Testis (tissue), 3 donors: ENCODE data around the gene BTBD6. TPM values are rescaled to one million over a fixed set of nuclear protein-coding genes. Genes with fewer than 3 reads are reported as not detected.
"Not testable (repeated sequence)": the region's sequence is repeated elsewhere in the genome, so short reads cannot be mapped to it uniquely, and the experiment has no call there.

ENCODE experiments used
- DNase-seq: peaks from one replicate; pipeline ENCODE4 v3.0.0-alpha.2; 2019
- H3K27ac ChIP-seq, 2 donors: fragments of 200-600 bp; sonication (generic); one replicate each; pipeline ENCODE4 v1.5.1; 2019
- H3K27me3 ChIP-seq: fragments of 200-600 bp; sonication (generic); one replicate; pipeline ENCODE4 v1.5.1; 2019
- H3K36me3 ChIP-seq: fragments of 200-600 bp; sonication (generic); one replicate; pipeline ENCODE4 v1.5.1; 2017; ENCODE audit warnings: low read depth; ENCODE audit errors: missing control alignments
- H3K4me1 ChIP-seq: fragments of 200-600 bp; sonication (generic); one replicate; pipeline ENCODE4 v1.5.1; 2019
- H3K4me3 ChIP-seq, 2 donors: fragments of 200-600 bp; sonication (generic); one replicate each; pipeline ENCODE4 v1.5.1; 2017 to 2019
- H3K9me3 ChIP-seq: fragments of 200-600 bp; sonication (generic); one replicate; pipeline ENCODE4 v1.5.1; 2017
- CTCF ChIP-seq, 3 experiments: fragments of 450-650 bp in 2 of 3; fragments of 200-600 bp in 1 of 3; sonication (generic) in 1 of 3; IDR thresholded peaks; one replicate each; pipeline ENCODE4 v1.5.1; 2016 to 2019; ENCODE audit warnings: antibody characterized with exemption in 3 of 3, mild to moderate bottlenecking in 2 of 3, moderate library complexity in 1 of 3
- POLR2A ChIP-seq: fragments of 450-650 bp; IDR thresholded peaks from one replicate; pipeline ENCODE4 v1.6.1; 2017; ENCODE audit warnings: antibody characterized with exemption, mild to moderate bottlenecking, moderate library complexity
- WGBS, 2 donors: methylation state at CpG; one replicate each; pipeline ENCODE4 v1.1.5; 2018; 5-methylcytosine and 5-hydroxymethylcytosine counted together
- intact Hi-C: fragments of 100-400 bp; cut with DNase I; formaldehyde crosslinking; loops from one replicate; pipeline ENCODE4 v1.15.1; 2023; ENCODE audit warnings: low total_unique reads
- polyA plus RNA-seq: library from polyadenylated mRNA; stranded (reverse); fragments of 350-450 nt; fragmentation: Illumina TruSeq; extraction: RNeasy Lipid Tissue Mini Kit (QIAGEN cat#74804); gene quantifications from one replicate; pipeline ENCODE4 v1.2.3, GENCODE V29; 2014; ENCODE audit warnings: low read depth, low replicate concordance; ENCODE audit not compliant: insufficient read depth
- total RNA-seq, 2 donors: library from RNA; depleted of rRNA; stranded (reverse); fragments of >200 nt; gene quantifications; one replicate each; pipeline ENCODE4 v1.2.3, GENCODE V29; 2016

Gene BTBD6
- total and polyA plus RNA-seq, 3 donors from 2014 or later: 84.1 to 120 (median 97.6) TPM

- Histone ChIP-seq H3K27me3 (no peaks in the 10 kb centered on the region), H3K4me1 (no peaks in the 10 kb centered on the region), H3K9me3 (no peaks in the 10 kb centered on the region), H3K27ac (no peak overlapping the region), H3K4me3 (no peak overlapping the region), H3K36me3 (no peaks in the 10 kb centered on the region)
- intact Hi-C loops: no loop called here
- TF ChIP-seq POLR2A: no peak
- TF ChIP-seq CTCF (IDR thresholded peaks at IDR 0.05): no peak
- DNase-seq: no peak
- WGBS, 2 donors: 88 to 92% methylated on average over 15 of the region's 15 CpGs
Measured at GRCh38 chr14:105272623-105273022, 24.3 kb downstream of the BTBD6 start.

DNA sequence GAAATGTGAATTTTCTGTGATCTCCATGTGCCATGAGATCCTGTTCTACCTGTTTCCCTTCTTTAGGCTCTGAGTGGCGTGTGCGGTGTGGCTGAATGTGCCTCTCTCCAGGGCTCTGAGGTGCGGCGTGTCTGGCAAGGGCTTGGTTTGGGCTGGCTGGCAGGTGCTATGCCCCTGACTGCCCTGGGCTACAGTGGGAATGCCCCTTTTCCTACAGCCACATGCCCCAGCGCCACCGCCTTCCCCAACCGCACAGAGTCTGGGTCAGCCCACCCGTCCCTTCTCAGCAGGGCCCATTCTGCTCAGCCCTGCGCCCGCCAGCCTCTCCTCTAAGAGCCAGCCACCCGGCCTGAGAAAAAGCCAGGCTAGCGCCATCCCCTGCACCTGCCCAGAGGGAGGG lies 24.7 kb downstream of the BTBD6 start:
- Histone ChIP-seq H3K9me3 (no peaks in the 10 kb centered on the region), H3K36me3 (no peaks in the 10 kb centered on the region), H3K27me3 (no peaks in the 10 kb centered on the region), H3K4me1 (no peaks in the 10 kb centered on the region), H3K27ac (no peak overlapping the region), H3K4me3 (no peak overlapping the region)
- DNase-seq: no peak
- 87 to 91% methylated on average over 11 to 12 of the region's 12 CpGs for WGBS, 2 donors
- no peak for TF ChIP-seq POLR2A
- TF ChIP-seq CTCF (IDR thresholded peaks at IDR 0.05): no peak
- intact Hi-C loops: no loop called here

- TF ChIP-seq POLR2A: no peak
- no peak for TF ChIP-seq CTCF (IDR thresholded peaks at IDR 0.05)
- no peak overlapping the region for H3K27ac ChIP-seq
- 90 to 95% methylated on average over 6 of the region's 6 CpGs for WGBS, 2 donors
- DNase-seq: no peak
- no peak overlapping the region for H3K4me3 ChIP-seq
- H3K36me3 ChIP-seq: no peaks in the 10 kb centered on the region
- no peaks in the 10 kb centered on the region for H3K9me3 ChIP-seq
- H3K4me1 ChIP-seq: no peaks in the 10 kb centered on the region
- no peaks in the 10 kb centered on the region for H3K27me3 ChIP-seq
- intact Hi-C loops: no loop called here
Measured at GRCh38 chr14:105274637-105275036, 26.3 kb downstream of the BTBD6 start.

DNA sequence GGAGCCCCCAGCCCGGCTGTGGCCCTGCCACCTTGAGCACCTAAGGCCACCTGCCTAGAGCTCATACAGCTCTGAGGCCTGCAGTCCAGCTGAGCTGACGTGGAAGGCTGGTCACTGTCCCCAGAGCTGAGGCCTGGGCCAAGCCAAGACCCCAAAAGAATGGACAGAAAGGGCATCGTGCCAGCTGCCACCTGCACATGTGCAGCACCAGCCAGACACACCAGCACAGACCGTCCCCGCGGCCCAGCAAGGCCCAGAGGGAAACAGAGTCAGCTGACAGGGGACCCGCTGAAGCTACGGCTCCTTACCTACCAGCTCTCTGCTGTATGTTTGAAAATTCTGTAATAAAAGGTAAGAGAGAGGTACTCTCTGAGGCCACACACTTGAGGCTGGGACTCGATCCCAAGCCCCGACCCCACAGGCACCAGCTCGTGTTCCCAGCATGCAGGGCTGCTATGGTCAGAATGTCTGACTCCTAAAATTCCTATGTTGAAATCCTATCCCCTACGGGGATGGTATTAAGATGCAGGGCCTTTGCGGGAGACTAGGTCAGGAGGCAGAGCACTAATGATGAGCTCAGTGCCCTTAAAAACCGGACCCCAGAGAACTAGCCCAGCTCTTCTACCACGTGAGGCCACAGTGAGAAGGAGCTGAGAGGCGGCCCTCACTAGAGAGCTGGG lies 27.1 kb downstream of the BTBD6 start:
- TF ChIP-seq CTCF (IDR thresholded peaks at IDR 0.05) (no peak), POLR2A (no peak)
- intact Hi-C loops: no loop called here
- H3K4me1 ChIP-seq: no peaks in the 10 kb centered on the region
- DNase-seq: peak; percentile 18
- H3K27ac ChIP-seq: no peak overlapping the region
- H3K4me3 ChIP-seq: no peak overlapping the region
- no peaks in the 10 kb centered on the region for H3K36me3 ChIP-seq
- H3K9me3 ChIP-seq: no peaks in the 10 kb centered on the region
- no peaks in the 10 kb centered on the region for H3K27me3 ChIP-seq
- 54 to 68% methylated on average over 12 to 16 of the region's 16 CpGs for WGBS, 2 donors

- H3K9me3 ChIP-seq, H3K27me3 ChIP-seq, H3K36me3 ChIP-seq, intact Hi-C loops, H3K4me1 ChIP-seq, H3K27ac ChIP-seq, DNase-seq, H3K4me3 ChIP-seq: not testable (repeated sequence)
- WGBS, 2 donors: 66 to 84% methylated on average over 3 to 4 of the region's 4 CpGs
Measured at GRCh38 chr14:105277448-105277847, 29.1 kb downstream of the BTBD6 start.
